K562 (cell line): ENCODE measurements around the gene PLCD4. TPM values are rescaled to one million over a fixed set of nuclear protein-coding genes. Genes with fewer than 3 reads are reported as not detected.

Source experiments
- ATF3 ChIP-seq, 2 experiments: fragments of 450-650 bp in 1 of 2; sonication (generic) in 1 of 2; formaldehyde crosslinking in 1 of 2; IDR thresholded peaks in 1 of 2; conservative IDR thresholded peaks in 1 of 2; 2 replicates each; pipeline versions ENCODE4 v1.6.1 to v1.8.1; 2016 to 2023; ENCODE audit warnings: mild to moderate bottlenecking in 2 of 2, moderate library complexity in 2 of 2, inconsistent platforms in 1 of 2, missing genetic modification reagents in 1 of 2
- CTCFL ChIP-seq: IDR thresholded peaks from 2 replicates; pipeline ENCODE4 v1.6.1; 2011; ENCODE audit warnings: borderline replicate concordance, low read depth, mild to moderate bottlenecking, moderate library complexity, low read length; ENCODE audit not compliant: insufficient read depth, poor library complexity, severe bottlenecking
- ELF2 ChIP-seq: fragments of 250-450 bp; sonication (Bioruptor Pico); IDR thresholded peaks from 2 replicates; pipeline ENCODE4 v1.5.0; 2021; ENCODE audit warnings: mild to moderate bottlenecking
- HES1 ChIP-seq: fragments of 450-650 bp; IDR thresholded peaks from 2 replicates; pipeline ENCODE4 v1.6.1; 2016; ENCODE audit warnings: low read depth, mild to moderate bottlenecking, moderate library complexity
- NBN ChIP-seq: fragments of 450-650 bp; IDR thresholded peaks from 2 replicates; pipeline ENCODE4 v1.6.1; 2016; ENCODE audit warnings: low read depth, mild to moderate bottlenecking
- NFE2 ChIP-seq: IDR thresholded peaks from 2 replicates; pipeline ENCODE4 v1.6.1; 2014; ENCODE audit warnings: antibody characterized with exemption, low read depth
- PPARD ChIP-seq: fragments of 250-450 bp; sonication (Bioruptor Pico); IDR thresholded peaks from 2 replicates; pipeline ENCODE4 v1.8.0; 2022; ENCODE audit warnings: inconsistent platforms, mild to moderate bottlenecking, moderate library complexity
- RBM25 ChIP-seq: fragments of 200-400 bp; formaldehyde crosslinking; IDR thresholded peaks from 2 replicates; pipeline ENCODE4 v1.6.1; 2018; ENCODE audit warnings: low read length, low read depth, moderate library complexity; ENCODE audit not compliant: severe bottlenecking
- SIN3A ChIP-seq, 2 experiments: fragments of 150-350 bp in 1 of 2; IDR thresholded peaks; 2 replicates each; pipeline ENCODE4 v1.6.1; 2011 to 2016; ENCODE audit warnings: borderline replicate concordance in 2 of 2, low read depth in 2 of 2, low read length in 2 of 2, mild to moderate bottlenecking in 2 of 2, moderate library complexity in 2 of 2; ENCODE audit not compliant: control insufficient read depth in 1 of 2
- SREBF1 ChIP-seq: fragments of 150-350 bp; IDR thresholded peaks from 2 replicates; pipeline ENCODE4 v1.6.1; 2014; ENCODE audit warnings: antibody characterized with exemption, low read depth, low read length, borderline replicate concordance
- ZBTB26 ChIP-seq: fragments of 450-650 bp; formaldehyde crosslinking; IDR thresholded peaks from 2 replicates; pipeline ENCODE4 v1.4.0; 2022; ENCODE audit warnings: missing genetic modification characterization
- ZNF197 ChIP-seq: fragments of 200-800 bp; sonication (Bioruptor generic); IDR thresholded peaks from 2 replicates; pipeline ENCODE4 v1.6.1; 2016; ENCODE audit warnings: low read depth, missing genetic modification characterization, missing compliant biosample characterization
- ZNF282 ChIP-seq: sonication (generic); formaldehyde crosslinking; IDR thresholded peaks from 2 replicates; pipeline ENCODE4 v1.8.1; 2023; ENCODE audit warnings: missing genetic modification reagents
- ZNF347 ChIP-seq: fragments of 450-650 bp; formaldehyde crosslinking; IDR thresholded peaks from 2 replicates; pipeline ENCODE4 v1.4.0; 2020; ENCODE audit warnings: low read depth, mild to moderate bottlenecking, moderate library complexity
- ZNF445 ChIP-seq: fragments of 250-450 bp; sonication (Bioruptor Pico); IDR thresholded peaks from 2 replicates; pipeline ENCODE4 v1.4.0; 2020; ENCODE audit warnings: low read depth, mild to moderate bottlenecking, moderate library complexity
- polyA plus RNA-seq, 8 experiments: library from polyadenylated mRNA; depleted of rRNA in 4 of 8; stranded (reverse) in 5 of 8; unstranded in 3 of 8; fragments of >200 nt; fragmentation: Nextera tagmentation in 2 of 8; fragmentation: Illumina TruSeq in 1 of 8; extraction: Ambion mirVana in 2 of 8; extraction: Trizol in 1 of 8; gene quantifications; 2 replicates each; pipeline versions ENCODE4 v1.2.1 to v1.2.3, GENCODE V29; 2011 to 2014; ENCODE audit warnings: inconsistent platforms in 1 of 8, missing spikeins in 1 of 8
- total RNA-seq, 7 experiments: library from RNA; depleted of rRNA in 6 of 7; stranded (reverse); fragments of >200 nt in 6 of 7; fragmentation: Illumina TruSeq in 2 of 7; extraction: Trizol in 2 of 7; gene quantifications; 2 replicates each; pipeline versions ENCODE4 v1.2.1 to v1.2.3, GENCODE V29; 2011 to 2021; ENCODE audit warnings: low replicate concordance in 1 of 7
- TF ChIP-seq, protein P1 (sequence below): fragments of 250-450 bp; sonication (Bioruptor Pico); IDR thresholded peaks from 2 replicates; pipeline ENCODE4 v1.5.0; 2021; ENCODE audit warnings: mild to moderate bottlenecking, moderate library complexity

The PLCD4 gene
- total and polyA plus RNA-seq, 9 of the 15 experiments (the other 6 are each of a cell fraction or from before 2014, with no cell fraction given) = 0.13 to 0.38 TPM; not detected in 7

- TF ChIP-seq ELF2 (CRISPR knock-in tag) = no peak
- no peak for TF ChIP-seq NBN
- no peak for TF ChIP-seq ZNF282 (CRISPR knock-in tag)
- no peak for TF ChIP-seq SREBF1
- no peak for TF ChIP-seq HES1
- no peak for TF ChIP-seq ZNF347
- no peak for TF ChIP-seq ZNF445 (CRISPR knock-in tag)
- TF ChIP-seq ATF3 (IDR thresholded peaks at IDR 0.05) = 0 out of 2 replicates have a peak, but pooled peaks have one; percentile 20
- no peak for TF ChIP-seq ATF3 (CRISPR knock-in tag; conservative IDR thresholded peaks at IDR 0.05)
- no peak for TF ChIP-seq ZNF197 (CRISPR knock-in tag)
- no peak for TF ChIP-seq PPARD (CRISPR knock-in tag)
- no peak for TF ChIP-seq ZBTB26 (CRISPR knock-in tag)
- no peak for TF ChIP-seq NFE2
- TF ChIP-seq SIN3A (IDR thresholded peaks at IDR 0.05; ENCODE audit: borderline replicate concordance in 2 of 2, control insufficient read depth in 1 of 2, low read depth in 2 of 2, low read length in 2 of 2) = peak in 1 of 2 experiments; percentile 14; a peak in 1 of 4 replicates
- TF ChIP-seq RBM25 = peak; percentile 68
- TF ChIP-seq, protein P1, sequence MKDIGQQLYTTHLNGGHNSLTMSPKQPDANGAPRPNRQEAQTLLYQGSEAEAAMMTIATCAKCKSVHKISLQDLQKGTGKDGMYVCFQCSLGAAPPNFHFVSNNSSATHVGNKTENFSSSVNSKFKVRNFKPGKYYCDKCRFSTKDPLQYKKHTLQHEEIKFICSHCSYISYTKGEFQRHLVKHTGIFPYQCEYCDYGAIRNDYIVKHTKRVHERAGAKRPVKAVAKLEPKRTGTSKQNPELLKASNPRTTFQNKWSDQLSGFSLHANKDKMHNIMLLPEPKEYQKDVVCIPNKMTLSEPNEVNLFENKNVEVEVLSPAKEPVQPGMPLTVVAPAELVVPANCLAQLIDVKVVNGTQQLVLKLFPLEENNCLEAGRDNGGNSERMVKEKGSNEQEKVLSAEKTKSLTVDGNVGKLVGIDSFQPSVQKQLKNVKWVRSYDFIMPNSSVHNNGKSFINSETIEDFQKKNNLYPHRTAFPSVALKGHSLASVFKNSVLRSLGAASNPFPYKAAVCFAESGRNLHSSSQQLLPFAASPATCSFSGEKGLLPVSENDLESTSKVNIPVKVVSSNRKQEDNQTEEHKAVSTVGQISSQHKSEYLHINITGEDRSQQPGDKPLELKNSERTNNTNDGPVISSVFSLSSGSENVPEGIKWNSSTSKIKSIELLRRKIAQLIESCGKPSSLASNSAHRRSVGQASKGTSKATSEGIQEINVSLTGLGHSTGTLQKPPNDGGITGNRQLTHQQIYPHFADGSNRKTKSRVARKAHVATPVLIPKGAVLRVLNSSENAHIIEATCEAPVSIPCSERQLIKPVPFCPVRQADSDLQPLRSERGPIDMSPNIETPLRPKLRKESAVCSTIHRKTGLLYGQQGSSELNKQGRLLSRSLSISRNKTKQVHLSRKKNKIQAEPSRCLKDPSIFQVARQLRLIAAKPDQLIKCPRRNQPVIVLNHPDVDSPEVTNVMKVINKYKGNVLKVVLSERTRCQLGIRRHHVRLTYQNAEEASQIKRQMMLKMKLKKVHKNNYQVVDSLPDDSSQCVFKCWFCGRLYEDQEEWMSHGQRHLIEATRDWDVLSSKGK (CRISPR knock-in tag) = no peak
- no peak for TF ChIP-seq CTCFL
Observed at GRCh38 chr2:218658671-218659257, 51.1 kb downstream of the PLCD4 start (continued).
